ENCODE data around the gene KRT71. TPM values are rescaled to one million over a fixed set of nuclear protein-coding genes. Genes with fewer than 3 reads are reported as not detected.

Gene KRT71
- total RNA-seq, 1 donor from 2014 or later = not detected

DNA sequence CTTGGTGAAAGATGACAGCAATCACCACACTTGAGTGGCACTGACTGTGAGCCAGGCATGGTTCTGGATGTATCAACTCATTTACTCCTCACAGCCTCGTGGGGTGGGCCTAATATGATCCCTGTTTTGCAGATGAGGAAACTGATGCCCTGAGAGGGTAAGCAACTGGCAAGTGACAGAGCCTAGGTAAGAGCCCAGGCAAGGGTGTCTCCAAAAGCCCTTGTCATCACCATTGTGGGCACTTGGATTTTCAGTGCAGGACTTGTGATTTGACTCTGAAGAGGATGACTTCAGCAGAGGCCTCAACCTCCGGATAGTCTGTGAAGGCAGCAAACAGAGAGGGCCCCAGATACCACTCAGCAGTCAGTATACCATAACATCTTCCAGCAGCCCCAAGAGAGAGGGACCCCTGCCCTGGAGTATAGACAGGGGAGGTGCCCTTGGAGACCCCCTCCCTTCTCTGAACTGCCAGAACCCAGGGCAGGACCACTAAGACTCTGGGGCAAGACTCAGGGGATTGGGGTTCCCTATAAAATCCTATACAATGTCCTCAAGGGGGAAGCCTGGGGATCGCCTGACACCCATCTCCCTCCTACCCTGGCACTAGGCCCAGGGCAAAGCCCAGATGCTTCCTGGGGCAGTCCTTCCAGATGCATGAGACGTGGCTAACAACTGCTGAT is 25.7 kb downstream of the KRT71 start:
- FAIRE-seq = peak; percentile 60
- TF ChIP-seq, protein P1, sequence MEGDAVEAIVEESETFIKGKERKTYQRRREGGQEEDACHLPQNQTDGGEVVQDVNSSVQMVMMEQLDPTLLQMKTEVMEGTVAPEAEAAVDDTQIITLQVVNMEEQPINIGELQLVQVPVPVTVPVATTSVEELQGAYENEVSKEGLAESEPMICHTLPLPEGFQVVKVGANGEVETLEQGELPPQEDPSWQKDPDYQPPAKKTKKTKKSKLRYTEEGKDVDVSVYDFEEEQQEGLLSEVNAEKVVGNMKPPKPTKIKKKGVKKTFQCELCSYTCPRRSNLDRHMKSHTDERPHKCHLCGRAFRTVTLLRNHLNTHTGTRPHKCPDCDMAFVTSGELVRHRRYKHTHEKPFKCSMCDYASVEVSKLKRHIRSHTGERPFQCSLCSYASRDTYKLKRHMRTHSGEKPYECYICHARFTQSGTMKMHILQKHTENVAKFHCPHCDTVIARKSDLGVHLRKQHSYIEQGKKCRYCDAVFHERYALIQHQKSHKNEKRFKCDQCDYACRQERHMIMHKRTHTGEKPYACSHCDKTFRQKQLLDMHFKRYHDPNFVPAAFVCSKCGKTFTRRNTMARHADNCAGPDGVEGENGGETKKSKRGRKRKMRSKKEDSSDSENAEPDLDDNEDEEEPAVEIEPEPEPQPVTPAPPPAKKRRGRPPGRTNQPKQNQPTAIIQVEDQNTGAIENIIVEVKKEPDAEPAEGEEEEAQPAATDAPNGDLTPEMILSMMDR (IDR thresholded peaks at IDR 0.05; ENCODE audit: insufficient read depth, low read length, severe bottlenecking) = no peak
- Histone ChIP-seq H3K4me3 (ENCODE audit: low read depth, low read length) (no peak overlapping the region), H3K36me3 (ENCODE audit: control insufficient read depth, insufficient read depth, low read length) (no peaks in the 10 kb centered on the region), H3K27me3 (ENCODE audit: control insufficient read depth, insufficient read depth, low read length) (no peaks in the 10 kb centered on the region)
- no peak for DNase-seq (ENCODE audit: low read depth)

DNA sequence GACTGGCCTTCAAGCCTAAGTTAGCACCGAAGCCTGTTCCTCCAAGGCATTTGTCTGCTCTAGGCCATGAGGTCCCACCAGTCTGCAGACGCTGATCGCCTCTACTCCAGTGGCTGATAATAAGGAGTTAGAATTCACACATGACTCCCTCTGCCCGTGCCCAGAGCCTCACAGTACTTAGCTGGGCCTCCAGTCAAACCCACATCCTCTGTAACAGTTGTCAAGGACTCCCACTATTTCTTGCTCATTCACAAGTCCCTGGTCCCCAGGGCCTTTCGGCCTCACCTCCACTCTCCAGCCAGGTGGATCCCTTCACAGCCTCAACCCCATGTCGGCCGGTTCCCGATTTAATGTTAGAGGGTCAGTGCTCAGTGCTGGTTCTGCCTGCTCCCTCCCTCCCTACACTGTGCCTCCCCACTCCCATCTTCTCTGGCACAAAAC is 26.4 kb downstream of the KRT71 start:
- DNase-seq (ENCODE audit: low read depth) = no peak
- Histone ChIP-seq H3K27me3 (ENCODE audit: control insufficient read depth, insufficient read depth, low read length) (no peaks in the 10 kb centered on the region), H3K4me3 (ENCODE audit: low read depth, low read length) (no peak overlapping the region), H3K36me3 (ENCODE audit: control insufficient read depth, insufficient read depth, low read length) (no peaks in the 10 kb centered on the region)
- TF ChIP-seq, protein P1 (IDR thresholded peaks at IDR 0.05; ENCODE audit: insufficient read depth, low read length, severe bottlenecking) = no peak
- FAIRE-seq = no peak

DNA sequence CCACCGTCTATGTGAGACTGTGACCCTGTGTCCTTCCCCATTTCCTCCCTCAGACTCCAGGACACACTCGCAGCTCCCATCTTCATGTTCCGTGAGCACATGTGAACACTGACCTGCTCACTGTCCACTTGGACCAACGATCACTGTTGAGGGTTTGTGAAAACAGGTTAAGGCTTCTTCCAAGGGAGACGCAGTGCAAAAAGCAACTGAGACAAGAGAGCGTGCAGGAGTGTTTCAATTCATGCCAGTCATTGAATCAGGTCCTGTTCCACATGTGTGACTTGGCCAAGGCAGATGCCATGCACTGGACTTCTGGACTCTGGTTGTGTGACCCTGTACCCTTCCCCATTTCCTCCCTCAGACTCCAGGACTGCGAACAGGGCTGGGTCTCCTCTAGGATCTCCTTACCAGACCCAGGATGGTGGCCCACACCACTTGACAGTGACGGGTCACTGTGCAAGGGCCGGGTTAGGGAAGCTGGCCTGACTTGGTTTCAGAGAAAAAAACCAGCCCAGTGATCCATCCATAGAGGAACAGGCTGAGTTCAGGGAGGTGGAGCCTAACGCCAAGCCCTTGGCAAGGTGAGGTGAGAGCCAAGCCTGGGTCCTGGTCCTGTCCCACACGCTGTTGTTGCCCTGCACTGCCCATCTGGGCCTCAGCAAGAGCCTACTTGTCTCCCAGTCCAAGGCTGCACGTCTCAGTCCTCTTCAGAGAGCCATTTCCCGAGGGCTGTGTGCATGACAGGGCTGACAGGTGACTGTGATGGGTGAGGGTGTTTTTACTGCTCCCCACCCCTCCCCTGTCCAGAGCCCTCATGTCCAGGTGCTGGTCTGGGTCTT is 27.1 kb downstream of the KRT71 start:
- TF ChIP-seq, protein P1 (IDR thresholded peaks at IDR 0.05; ENCODE audit: insufficient read depth, low read length, severe bottlenecking) = no peak
- Histone ChIP-seq H3K4me3 (ENCODE audit: low read depth, low read length) (no peak overlapping the region), H3K36me3 (ENCODE audit: control insufficient read depth, insufficient read depth, low read length) (no peaks in the 10 kb centered on the region), H3K27me3 (ENCODE audit: control insufficient read depth, insufficient read depth, low read length) (no peaks in the 10 kb centered on the region)
- DNase-seq (ENCODE audit: low read depth) = no peak
- FAIRE-seq = peak; percentile 66

DNA sequence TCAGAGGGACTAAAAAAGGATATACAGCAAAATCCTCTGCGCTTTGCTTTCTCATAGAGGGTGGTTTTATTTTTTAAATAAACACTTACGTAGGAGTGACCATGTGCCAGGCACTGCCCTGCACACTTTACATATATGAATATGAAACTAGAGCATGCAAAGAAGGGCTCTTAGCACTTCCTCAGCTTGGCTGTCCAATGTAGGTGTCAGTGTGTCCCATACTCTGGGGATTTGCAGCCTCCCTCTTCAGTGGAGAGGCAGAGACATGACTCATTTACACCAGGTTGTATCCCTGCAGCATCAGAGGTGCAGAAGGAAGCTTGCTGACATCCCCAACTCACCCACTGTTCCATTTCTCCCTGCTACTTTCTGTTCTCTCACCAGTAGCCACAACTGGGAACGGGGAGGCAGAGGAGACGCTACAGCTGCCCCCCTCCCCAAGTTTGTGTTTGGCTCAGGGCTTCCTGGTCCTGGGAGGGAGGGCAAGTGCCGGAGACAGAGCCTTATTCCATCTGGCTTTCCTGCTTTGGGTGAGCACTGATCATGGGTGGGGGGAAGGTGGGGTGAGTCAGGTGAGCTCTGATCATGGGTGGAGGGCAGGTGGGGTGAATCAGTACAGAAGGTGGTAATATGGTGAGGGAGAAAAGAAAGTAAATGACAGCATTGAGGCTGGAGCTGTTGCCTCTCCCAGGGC is 27.9 kb downstream of the KRT71 start:
- TF ChIP-seq, protein P1 (IDR thresholded peaks at IDR 0.05; ENCODE audit: insufficient read depth, low read length, severe bottlenecking) = no peak
- peaks cover 1% of the 10 kb centered on the region for H3K36me3 ChIP-seq (ENCODE audit: control insufficient read depth, insufficient read depth, low read length)
- H3K4me3 ChIP-seq (ENCODE audit: low read depth, low read length) = no peak overlapping the region
- peak; percentile 84 for DNase-seq (ENCODE audit: low read depth)
- peak; percentile 99 for FAIRE-seq
- no peaks in the 10 kb centered on the region for H3K27me3 ChIP-seq (ENCODE audit: control insufficient read depth, insufficient read depth, low read length)

DNA sequence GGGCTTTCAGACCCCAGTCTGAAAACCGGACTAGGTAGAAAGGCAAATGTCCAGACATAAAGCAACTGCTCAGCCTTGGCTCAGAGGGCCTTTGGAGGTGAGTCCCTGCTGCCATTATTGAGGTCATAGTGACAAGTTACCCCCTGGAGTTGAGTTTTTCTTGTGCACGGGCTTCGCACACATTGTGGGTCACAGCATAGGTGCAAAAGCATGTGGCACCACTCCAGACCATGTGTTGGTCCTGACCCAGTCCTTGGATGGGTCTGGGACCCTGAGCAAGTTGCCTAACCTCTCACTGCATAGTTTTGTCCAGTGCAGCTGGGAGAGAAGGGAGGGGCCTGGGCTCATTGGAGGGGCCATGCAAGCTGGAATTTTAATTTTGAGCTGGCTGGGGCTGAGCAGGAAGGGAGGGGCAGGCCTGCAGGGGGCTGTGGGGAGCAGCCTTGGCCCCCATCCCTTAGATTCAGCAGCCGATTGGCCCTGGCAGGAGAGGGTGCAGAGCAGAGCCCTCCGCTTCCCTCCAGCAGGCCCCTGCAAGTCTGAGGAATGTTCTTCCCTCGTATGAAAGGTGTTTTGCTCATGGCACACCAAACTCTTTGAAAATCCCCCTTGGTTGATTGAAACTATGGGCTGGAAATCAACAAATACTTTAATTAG is 28.6 kb downstream of the KRT71 start:
- no peaks in the 10 kb centered on the region for H3K27me3 ChIP-seq (ENCODE audit: control insufficient read depth, insufficient read depth, low read length)
- peak; percentile 88 for DNase-seq (ENCODE audit: low read depth)

More for the DNA sequence above, 28.6 kb downstream of the KRT71 start:
- TF ChIP-seq, protein P1 (IDR thresholded peaks at IDR 0.05; ENCODE audit: insufficient read depth, low read length, severe bottlenecking) = no peak
- H3K4me3 ChIP-seq (ENCODE audit: low read depth, low read length) = no peak overlapping the region
- no peak for FAIRE-seq
- H3K36me3 ChIP-seq (ENCODE audit: control insufficient read depth, insufficient read depth, low read length) = peaks cover 6% of the 10 kb centered on the region

Measured in bronchial epithelial cell (primary cell).